HEK293 (cell line): ENCODE measurements around the gene FGFRL1.
A peak's percentile ranks its signal among the peaks of the same experiment; 100 is the strongest.

ENCODE experiments used
- CTCF ChIA-PET: fragments of 350-600 bp; formaldehyde crosslinking; extraction: SDS; loops from one replicate; lab custom pipeline; 2021; ENCODE audit warnings: antibody characterized with exemption; lab: Yijun Ruan, JAX
- POLR2A ChIA-PET: fragments of 300-600 bp; formaldehyde crosslinking; extraction: SDS; loops from one replicate; lab custom pipeline; 2020; ENCODE audit warnings: antibody characterized with exemption, inconsistent platforms; lab: Yijun Ruan, JAX
- H3K27ac ChIP-seq: fragments of 200-500 bp; sonication (Bioruptor generic); 2 replicates; pipeline ENCODE4 v1.5.1; 2014; ENCODE audit warnings: low read depth, low read length, control low read depth, inconsistent platforms; ENCODE audit errors: extremely low read depth
- H3K36me3 ChIP-seq, 2 experiments: fragments of 200-500 bp in 1 of 2; sonication (Bioruptor generic) in 1 of 2; 1 replicate in 1 of 2; 2 replicates in 1 of 2; pipeline ENCODE4 v1.5.1; 2014 to 2017; ENCODE audit warnings: inconsistent platforms in 2 of 2, low read length in 2 of 2; ENCODE audit not compliant: control insufficient read depth in 2 of 2, insufficient read depth in 1 of 2
- H3K4me1 ChIP-seq: fragments of 200-500 bp; sonication (Bioruptor generic); 2 replicates; pipeline ENCODE4 v1.5.1; 2014; ENCODE audit warnings: mild to moderate bottlenecking, low read length, inconsistent platforms; ENCODE audit not compliant: control insufficient read depth, insufficient read depth
- H3K4me3 ChIP-seq: 2 replicates; pipeline ENCODE4 v1.5.1; 2011; ENCODE audit warnings: low read depth, mild to moderate bottlenecking, control low read depth, low read length, moderate library complexity
- H3K9me3 ChIP-seq: fragments of 200-500 bp; sonication (Bioruptor generic); 2 replicates; pipeline ENCODE4 v1.5.1; 2014; ENCODE audit warnings: low read depth, low read length, inconsistent platforms; ENCODE audit not compliant: control insufficient read depth, insufficient read depth
- EGR2 ChIP-seq: fragments of 450-650 bp; formaldehyde crosslinking; IDR thresholded peaks from 2 replicates; pipeline ENCODE4 v1.5.1; 2016; ENCODE audit warnings: low read depth, missing biosample characterization, missing genetic modification characterization
- GLIS2 ChIP-seq: fragments of 450-650 bp; formaldehyde crosslinking; IDR thresholded peaks from 2 replicates; pipeline ENCODE4 v1.5.1; 2016; ENCODE audit warnings: missing biosample characterization, missing genetic modification characterization
- KLF1 ChIP-seq: fragments of 450-650 bp; formaldehyde crosslinking; IDR thresholded peaks from 2 replicates; pipeline ENCODE4 v1.5.1; 2016; ENCODE audit warnings: missing biosample characterization, missing genetic modification characterization
- KLF9 ChIP-seq: fragments of 450-650 bp; formaldehyde crosslinking; IDR thresholded peaks from 2 replicates; pipeline ENCODE4 v1.5.1; 2016; ENCODE audit warnings: missing biosample characterization, missing genetic modification characterization, low read depth
- YY2 ChIP-seq: fragments of 450-650 bp; formaldehyde crosslinking; IDR thresholded peaks from 2 replicates; pipeline ENCODE4 v1.5.1; 2016; ENCODE audit warnings: missing biosample characterization, missing genetic modification characterization
- ZIC2 ChIP-seq: fragments of 450-650 bp; formaldehyde crosslinking; IDR thresholded peaks from 2 replicates; pipeline ENCODE4 v1.5.1; 2016; ENCODE audit warnings: missing biosample characterization, missing genetic modification characterization
- ZNF133 ChIP-seq: fragments of 450-650 bp; formaldehyde crosslinking; IDR thresholded peaks from 2 replicates; pipeline ENCODE4 v1.5.1; 2016; ENCODE audit warnings: missing biosample characterization, missing genetic modification characterization
- ZNF146 ChIP-seq: fragments of 450-650 bp; formaldehyde crosslinking; IDR thresholded peaks from 2 replicates; pipeline ENCODE4 v1.5.1; 2016; ENCODE audit warnings: missing biosample characterization, missing genetic modification characterization
- ZNF157 ChIP-seq: fragments of 450-650 bp; formaldehyde crosslinking; IDR thresholded peaks from 2 replicates; pipeline ENCODE4 v1.5.1; 2016; ENCODE audit warnings: missing biosample characterization, missing genetic modification characterization
- ZNF544 ChIP-seq: fragments of 450-650 bp; formaldehyde crosslinking; IDR thresholded peaks from 2 replicates; pipeline ENCODE4 v1.5.0; 2017; ENCODE audit warnings: missing biosample characterization, missing genetic modification characterization
- ZNF548 ChIP-seq: fragments of 450-650 bp; formaldehyde crosslinking; IDR thresholded peaks from 2 replicates; pipeline ENCODE4 v1.5.1; 2016; ENCODE audit warnings: missing biosample characterization, missing genetic modification characterization
- ZNF560 ChIP-seq: fragments of 450-650 bp; formaldehyde crosslinking; IDR thresholded peaks from 2 replicates; pipeline ENCODE4 v1.5.1; 2017; ENCODE audit warnings: missing biosample characterization, missing genetic modification characterization, borderline replicate concordance
- ZNF610 ChIP-seq: fragments of 450-650 bp; formaldehyde crosslinking; IDR thresholded peaks from 2 replicates; pipeline ENCODE4 v1.5.1; 2016; ENCODE audit warnings: missing biosample characterization, missing genetic modification characterization, borderline replicate concordance
- ZXDB ChIP-seq: fragments of 450-650 bp; formaldehyde crosslinking; IDR thresholded peaks from 2 replicates; pipeline ENCODE4 v1.5.1; 2016; ENCODE audit warnings: missing biosample characterization, missing genetic modification characterization
- TF ChIP-seq, protein P1 (sequence below): fragments of 450-650 bp; formaldehyde crosslinking; IDR thresholded peaks from 2 replicates; pipeline ENCODE4 v1.5.1; 2016; ENCODE audit warnings: missing biosample characterization, missing genetic modification characterization
- TF ChIP-seq, protein P2 (sequence below): fragments of 450-650 bp; formaldehyde crosslinking; IDR thresholded peaks from 2 replicates; pipeline ENCODE4 v1.5.1; 2016; ENCODE audit warnings: missing biosample characterization, missing genetic modification characterization

Gene FGFRL1

DNA sequence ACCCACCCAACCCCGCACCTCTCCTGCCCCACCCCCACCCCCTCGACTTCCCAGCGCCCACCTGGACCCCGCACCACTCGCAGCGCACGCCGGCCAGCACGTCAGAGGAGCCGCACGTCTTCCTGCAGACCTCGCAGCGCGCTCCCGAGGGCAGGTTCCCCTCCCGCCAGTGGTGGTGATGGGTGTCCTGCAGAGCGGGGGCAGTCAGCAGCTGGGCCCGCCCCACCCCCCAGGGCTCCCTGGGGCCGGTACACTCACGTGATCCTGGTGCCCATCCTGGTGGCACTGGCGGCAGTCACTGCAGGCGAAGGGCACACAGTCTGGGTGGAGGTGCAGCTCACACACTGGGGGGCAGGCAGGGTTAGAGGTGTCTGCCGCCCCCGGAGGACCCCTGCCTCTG, 43.2 kb upstream of the FGFRL1 start:
- Histone ChIP-seq H3K27ac (no peak overlapping the region), H3K36me3 (peaks cover 0 to 34% of the 10 kb centered on the region in 2 experiments; a peak in 1 of 3 replicates)
- CTCF ChIA-PET = no interaction called here
- TF ChIP-seq KLF1 (tag by site-specific recombination) = peak; percentile 32; the same call in 1 of the 2 replicates
- TF ChIP-seq EGR2 = no peak
- TF ChIP-seq, all 188 proteins: peak for 1
- Histone ChIP-seq H3K9me3 (no peaks in the 10 kb centered on the region), H3K4me1 (no peaks in the 10 kb centered on the region), H3K4me3 (no peak overlapping the region)
- POLR2A ChIA-PET = no interaction called here

DNA sequence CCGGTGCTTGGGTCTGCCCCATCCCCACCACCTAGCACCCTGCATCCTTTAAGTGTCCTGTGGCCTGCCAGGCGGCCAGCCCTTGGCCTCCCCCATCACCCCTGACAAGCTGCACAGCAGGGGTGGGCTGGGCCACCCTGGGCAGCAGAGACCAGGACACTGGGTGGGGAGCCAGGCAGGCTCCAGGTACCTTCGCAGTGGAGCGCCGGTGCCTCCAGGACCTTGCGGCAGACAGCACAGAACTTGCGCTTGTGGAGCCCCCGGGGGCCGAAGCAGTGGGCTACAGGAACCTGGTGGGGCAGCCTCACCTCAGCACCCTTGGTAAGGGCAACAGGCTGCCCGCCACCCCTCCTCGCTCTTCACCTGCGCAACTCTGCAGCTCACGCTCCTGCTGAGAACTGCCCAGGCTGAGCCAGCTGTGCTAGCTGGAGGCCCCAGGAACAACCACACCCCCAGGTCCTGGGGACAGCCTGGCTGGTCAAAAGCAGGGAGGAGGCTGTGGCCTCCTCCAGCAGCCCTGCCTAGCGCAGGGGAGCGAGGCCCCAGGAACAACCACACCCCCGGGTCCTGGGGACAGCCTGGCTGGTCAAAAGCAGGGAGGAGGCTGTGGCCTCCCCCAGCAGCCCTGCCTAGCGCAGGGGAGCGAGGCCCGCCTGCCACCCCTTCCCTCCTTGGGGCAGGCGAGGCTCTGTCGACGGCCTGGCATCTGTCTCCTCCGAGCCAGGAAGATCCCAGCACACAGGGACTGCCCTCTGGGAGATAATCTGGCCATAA, 42.6 kb upstream of the FGFRL1 start:
- ChIA-PET POLR2A (no interaction called here), CTCF (no interaction called here)
- no peak overlapping the region for H3K4me3 ChIP-seq
- H3K36me3 ChIP-seq = peaks cover 0 to 29% of the 10 kb centered on the region in 2 experiments; a peak in 1 of 3 replicates
- H3K4me1 ChIP-seq = no peaks in the 10 kb centered on the region
- TF ChIP-seq YY2 (tag by site-specific recombination) = no peak
- TF ChIP-seq GLIS2 (tag by site-specific recombination) = peak; percentile 51; the same call in 1 of the 2 replicates
- no peak for TF ChIP-seq ZNF544
- TF ChIP-seq ZNF133 (tag by site-specific recombination) = no peak
- no peak for TF ChIP-seq ZNF560 (tag by site-specific recombination)
- TF ChIP-seq ZXDB (tag by site-specific recombination) = no peak
- TF ChIP-seq ZNF146 (tag by site-specific recombination) = no peak
- TF ChIP-seq ZIC2 (tag by site-specific recombination) = 0 out of 2 replicates have a peak, but pooled peaks have one; percentile 6
- no peak for TF ChIP-seq ZNF548
- no peak overlapping the region for H3K27ac ChIP-seq
- no peaks in the 10 kb centered on the region for H3K9me3 ChIP-seq

DNA sequence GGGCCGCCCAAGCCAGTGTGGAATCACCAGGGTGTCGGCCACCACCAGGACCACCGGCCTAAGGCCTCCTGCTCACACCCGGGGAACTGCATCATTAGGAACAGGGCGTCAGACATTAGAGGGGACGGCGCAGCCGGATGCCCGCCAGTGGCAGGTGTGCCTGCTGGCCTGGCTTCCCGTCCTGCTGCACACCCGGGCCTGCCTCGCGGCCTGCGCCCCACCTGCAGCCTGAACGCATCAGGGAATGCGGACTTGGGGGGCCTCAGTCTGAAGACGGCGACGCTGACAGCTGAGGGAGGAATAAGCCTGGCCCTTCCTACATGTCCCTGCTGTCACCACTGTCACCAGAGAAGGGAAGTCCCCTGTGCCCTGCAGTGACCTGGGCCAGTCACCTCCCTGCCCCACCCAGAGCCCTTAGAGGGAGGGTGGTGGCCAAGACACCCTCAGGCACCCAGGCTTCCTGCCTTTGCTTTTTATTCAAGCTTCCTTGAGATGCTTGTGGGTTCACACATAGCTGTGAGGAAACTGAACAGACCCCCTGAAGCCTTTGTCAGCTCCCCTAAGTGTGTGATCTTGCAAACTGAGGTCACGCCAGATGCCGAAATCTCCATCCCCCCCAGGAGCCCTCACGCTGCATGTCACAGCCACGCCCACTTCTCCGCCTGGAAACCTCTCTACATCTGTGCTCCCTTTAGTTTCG, 41.2 kb upstream of the FGFRL1 start:
- CTCF ChIA-PET = no interaction called here
- TF ChIP-seq ZNF157 (tag by site-specific recombination) (no peak), KLF9 (peak; percentile 28; the same call in 1 of the 2 replicates), ZNF133 (tag by site-specific recombination) (no peak), KLF1 (tag by site-specific recombination) (peak; percentile 52; the same call in 1 of the 2 replicates), ZNF610 (no peak)
- TF ChIP-seq, protein P1, sequence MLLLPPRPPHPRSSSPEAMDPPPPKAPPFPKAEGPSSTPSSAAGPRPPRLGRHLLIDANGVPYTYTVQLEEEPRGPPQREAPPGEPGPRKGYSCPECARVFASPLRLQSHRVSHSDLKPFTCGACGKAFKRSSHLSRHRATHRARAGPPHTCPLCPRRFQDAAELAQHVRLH (tag by site-specific recombination) = no peak
- TF ChIP-seq, protein P2, sequence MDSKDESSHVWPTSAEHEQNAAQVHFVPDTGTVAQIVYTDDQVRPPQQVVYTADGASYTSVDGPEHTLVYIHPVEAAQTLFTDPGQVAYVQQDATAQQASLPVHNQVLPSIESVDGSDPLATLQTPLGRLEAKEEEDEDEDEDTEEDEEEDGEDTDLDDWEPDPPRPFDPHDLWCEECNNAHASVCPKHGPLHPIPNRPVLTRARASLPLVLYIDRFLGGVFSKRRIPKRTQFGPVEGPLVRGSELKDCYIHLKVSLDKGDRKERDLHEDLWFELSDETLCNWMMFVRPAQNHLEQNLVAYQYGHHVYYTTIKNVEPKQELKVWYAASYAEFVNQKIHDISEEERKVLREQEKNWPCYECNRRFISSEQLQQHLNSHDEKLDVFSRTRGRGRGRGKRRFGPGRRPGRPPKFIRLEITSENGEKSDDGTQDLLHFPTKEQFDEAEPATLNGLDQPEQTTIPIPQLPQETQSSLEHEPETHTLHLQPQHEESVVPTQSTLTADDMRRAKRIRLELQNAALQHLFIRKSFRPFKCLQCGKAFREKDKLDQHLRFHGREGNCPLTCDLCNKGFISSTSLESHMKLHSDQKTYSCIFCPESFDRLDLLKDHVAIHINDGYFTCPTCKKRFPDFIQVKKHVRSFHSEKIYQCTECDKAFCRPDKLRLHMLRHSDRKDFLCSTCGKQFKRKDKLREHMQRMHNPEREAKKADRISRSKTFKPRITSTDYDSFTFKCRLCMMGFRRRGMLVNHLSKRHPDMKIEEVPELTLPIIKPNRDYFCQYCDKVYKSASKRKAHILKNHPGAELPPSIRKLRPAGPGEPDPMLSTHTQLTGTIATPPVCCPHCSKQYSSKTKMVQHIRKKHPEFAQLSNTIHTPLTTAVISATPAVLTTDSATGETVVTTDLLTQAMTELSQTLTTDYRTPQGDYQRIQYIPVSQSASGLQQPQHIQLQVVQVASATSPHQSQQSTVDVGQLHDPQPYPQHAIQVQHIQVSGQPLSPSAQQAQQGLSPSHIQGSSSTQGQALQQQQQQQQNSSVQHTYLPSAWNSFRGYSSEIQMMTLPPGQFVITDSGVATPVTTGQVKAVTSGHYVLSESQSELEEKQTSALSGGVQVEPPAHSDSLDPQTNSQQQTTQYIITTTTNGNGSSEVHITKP (tag by site-specific recombination) = no peak
- TF ChIP-seq, all 188 proteins: peak for 2
- Histone ChIP-seq H3K27ac (no peak overlapping the region), H3K36me3 (peaks cover 0 to 17% of the 10 kb centered on the region in 2 experiments; a peak in 1 of 3 replicates), H3K9me3 (no peaks in the 10 kb centered on the region), H3K4me3 (no peak overlapping the region), H3K4me1 (no peaks in the 10 kb centered on the region)
- POLR2A ChIA-PET = no interaction called here
